PC-9 (cell line): ENCODE measurements around the gene DYRK4.

ENCODE experiments used
- EZH2 ChIP-seq: fragments of 200-600 bp; sonication (generic); IDR thresholded peaks from 2 replicates; pipeline ENCODE4 v1.8.0; 2017; ENCODE audit warnings: antibody characterized with exemption, low read depth
- TF ChIP-seq, protein P1 (sequence below): fragments of 200-600 bp; sonication (generic); conservative IDR thresholded peaks from 2 replicates; pipeline ENCODE4 v1.6.1; 2017; ENCODE audit warnings: mixed run types, antibody characterized with exemption, mild to moderate bottlenecking, moderate library complexity

DNA sequence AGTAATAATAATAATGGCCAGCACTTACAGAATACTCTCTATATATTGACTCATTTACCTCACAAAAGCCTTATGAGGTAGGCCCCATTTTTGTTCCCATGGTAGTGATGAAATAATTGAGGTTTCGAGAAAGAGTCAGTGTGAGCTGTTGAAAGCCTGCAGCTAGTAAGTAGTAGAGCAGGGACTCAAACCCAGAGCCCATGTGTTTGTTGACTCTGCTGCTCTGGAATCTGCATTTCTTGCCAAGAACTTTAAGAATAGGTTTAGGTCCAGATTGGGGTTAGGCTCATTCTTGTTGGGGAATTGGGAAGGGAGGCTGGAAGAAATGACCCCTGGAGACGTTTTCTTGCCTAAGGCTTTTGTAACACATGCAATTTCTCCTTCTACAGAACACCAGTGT lies 27.9 kb downstream of the DYRK4 start:
- TF ChIP-seq, protein P1, sequence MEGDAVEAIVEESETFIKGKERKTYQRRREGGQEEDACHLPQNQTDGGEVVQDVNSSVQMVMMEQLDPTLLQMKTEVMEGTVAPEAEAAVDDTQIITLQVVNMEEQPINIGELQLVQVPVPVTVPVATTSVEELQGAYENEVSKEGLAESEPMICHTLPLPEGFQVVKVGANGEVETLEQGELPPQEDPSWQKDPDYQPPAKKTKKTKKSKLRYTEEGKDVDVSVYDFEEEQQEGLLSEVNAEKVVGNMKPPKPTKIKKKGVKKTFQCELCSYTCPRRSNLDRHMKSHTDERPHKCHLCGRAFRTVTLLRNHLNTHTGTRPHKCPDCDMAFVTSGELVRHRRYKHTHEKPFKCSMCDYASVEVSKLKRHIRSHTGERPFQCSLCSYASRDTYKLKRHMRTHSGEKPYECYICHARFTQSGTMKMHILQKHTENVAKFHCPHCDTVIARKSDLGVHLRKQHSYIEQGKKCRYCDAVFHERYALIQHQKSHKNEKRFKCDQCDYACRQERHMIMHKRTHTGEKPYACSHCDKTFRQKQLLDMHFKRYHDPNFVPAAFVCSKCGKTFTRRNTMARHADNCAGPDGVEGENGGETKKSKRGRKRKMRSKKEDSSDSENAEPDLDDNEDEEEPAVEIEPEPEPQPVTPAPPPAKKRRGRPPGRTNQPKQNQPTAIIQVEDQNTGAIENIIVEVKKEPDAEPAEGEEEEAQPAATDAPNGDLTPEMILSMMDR = no peak
- TF ChIP-seq EZH2 = no peak
